Endothelial cell of umbilical vein (primary cell): ENCODE measurements around the gene CCNK. TPM values are rescaled to one million over a fixed set of nuclear protein-coding genes. Genes with fewer than 3 reads are reported as not detected.

Experiments used
- BruUV-seq: library from RNA; stranded (reverse); fragments of 400-500 nt; replicated peaks from 2 replicates; lab custom pipeline; 2021; lab: Mats Ljungman, UMichigan
- CTCF ChIA-PET: fragments of 300-600, 350-600 bp; sonication (Branson Sonifier 250); formaldehyde crosslinking; loops from one replicate; lab custom pipeline; 2021; ENCODE audit warnings: antibody characterized with exemption, inconsistent platforms; lab: Charles Lee
- POLR2A ChIA-PET: fragments of 300-600, 350-600 bp; sonication (Branson Sonifier 250); formaldehyde crosslinking; loops from one replicate; lab custom pipeline; 2021; ENCODE audit warnings: antibody characterized with exemption, inconsistent platforms; lab: Charles Lee
- DNase-seq: peaks from one replicate; pipeline ENCODE4 v3.0.0-alpha.2; 2011; ENCODE audit warnings: low read depth, low spot score
- FAIRE-seq: peaks from 2 replicates; lab custom pipeline; 2011; peaks lifted over from hg19 to GRCh38; lab: Jason Lieb, UNC
- H2AFZ ChIP-seq: 2 replicates; pipeline ENCODE4 v1.6.0; 2012; ENCODE audit warnings: low read depth, low read length, control low read depth, inconsistent platforms
- H3K27ac ChIP-seq: 2 replicates; pipeline ENCODE4 v1.5.1; 2011; ENCODE audit warnings: low read depth, mild to moderate bottlenecking, control low read depth, low read length, moderate library complexity; ENCODE audit not compliant: insufficient read depth
- H3K27me3 ChIP-seq, 2 experiments: 2 replicates each; pipeline versions ENCODE4 v1.6.0 to v1.6.1; 2011; ENCODE audit warnings: low read length in 2 of 2, mixed read lengths in 1 of 2; ENCODE audit not compliant: control insufficient read depth in 2 of 2, insufficient read depth in 2 of 2
- H3K36me3 ChIP-seq, 2 experiments: 2 replicates in 1 of 2; 3 replicates in 1 of 2; pipeline ENCODE4 v1.5.1; 2011; ENCODE audit warnings: low read length in 2 of 2, mild to moderate bottlenecking in 1 of 2, moderate library complexity in 1 of 2; ENCODE audit not compliant: control insufficient read depth in 2 of 2, insufficient read depth in 2 of 2; ENCODE audit errors: extremely low read depth in 1 of 2
- H3K4me1 ChIP-seq: 3 replicates; pipeline ENCODE4 v1.5.1; 2011; ENCODE audit warnings: mild to moderate bottlenecking, low read length; ENCODE audit not compliant: control insufficient read depth, insufficient read depth; ENCODE audit errors: extremely low read depth
- H3K4me2 ChIP-seq: 2 replicates; pipeline ENCODE4 v1.6.1; 2011; ENCODE audit warnings: low read length, control low read depth, mixed read lengths; ENCODE audit not compliant: insufficient read depth
- H3K4me3 ChIP-seq, 3 experiments: fragments of 200-600 bp in 1 of 3; sonication (generic), shearing (Covaris generic) in 1 of 3; replicated peaks in 1 of 3; 2 replicates each; pipeline ENCODE4 v1.5.1; 2011 to 2016; ENCODE audit warnings: control low read depth in 3 of 3, low read length in 3 of 3, mild to moderate bottlenecking in 2 of 3, inconsistent platforms in 1 of 3, low read depth in 1 of 3, moderate library complexity in 1 of 3; ENCODE audit not compliant: insufficient read depth in 1 of 3
- H3K79me2 ChIP-seq: 2 replicates; pipeline ENCODE4 v1.6.0; 2012; ENCODE audit warnings: low read length, inconsistent platforms; ENCODE audit not compliant: control insufficient read depth, insufficient read depth
- H3K9ac ChIP-seq: replicated peaks from 2 replicates; pipeline ENCODE3; 2011; ENCODE audit warnings: low read length, control low read depth; ENCODE audit not compliant: insufficient read depth; ENCODE audit errors: extremely low read depth
- H3K9me1 ChIP-seq: replicated peaks from 3 replicates; pipeline ENCODE4 v1.6.0; 2011; ENCODE audit warnings: mild to moderate bottlenecking, low read length; ENCODE audit not compliant: control insufficient read depth, insufficient read depth; ENCODE audit errors: extremely low read depth
- H3K9me3 ChIP-seq: replicated peaks from 2 replicates; pipeline ENCODE4 v1.5.1; 2012; ENCODE audit warnings: low read length, inconsistent platforms; ENCODE audit not compliant: control insufficient read depth, insufficient read depth
- H4K20me1 ChIP-seq: replicated peaks from 2 replicates; pipeline ENCODE3; 2011; ENCODE audit warnings: mild to moderate bottlenecking, low read length; ENCODE audit not compliant: control insufficient read depth, insufficient read depth; ENCODE audit errors: extremely low read depth
- CTCF ChIP-seq, 2 donors: IDR thresholded peaks; 1 replicate in 1 of 2; 2 replicates in 1 of 2; pipeline ENCODE4 v1.5.1; 2011; ENCODE audit warnings: low read length in 2 of 2, mild to moderate bottlenecking in 2 of 2, moderate library complexity in 2 of 2, control low read depth in 1 of 2, inconsistent platforms in 1 of 2, low read depth in 1 of 2; ENCODE audit not compliant: insufficient read depth in 1 of 2; ENCODE audit errors: extremely low read depth in 1 of 2
- EZH2 ChIP-seq: IDR thresholded peaks from 2 replicates; pipeline ENCODE4 v1.6.1; 2012; ENCODE audit warnings: borderline replicate concordance, low read depth, mild to moderate bottlenecking, moderate library complexity, low read length, inconsistent platforms; ENCODE audit not compliant: severe bottlenecking
- FOS ChIP-seq: IDR thresholded peaks from 2 replicates; pipeline ENCODE4 v1.6.1; 2011; ENCODE audit warnings: mild to moderate bottlenecking, low read length, moderate library complexity, borderline replicate concordance; ENCODE audit not compliant: insufficient read depth
- GATA2 ChIP-seq: IDR thresholded peaks from 2 replicates; pipeline ENCODE4 v1.7.0; 2011; ENCODE audit warnings: low read depth, mild to moderate bottlenecking, moderate library complexity, mixed read lengths, low read length; ENCODE audit not compliant: insufficient read length, insufficient read depth
- JUN ChIP-seq: IDR thresholded peaks from 2 replicates; pipeline ENCODE4 v1.6.1; 2011; ENCODE audit warnings: borderline replicate concordance, low read depth; ENCODE audit not compliant: insufficient read length, insufficient read depth
- MYC ChIP-seq: IDR thresholded peaks from one replicate; pipeline ENCODE4 v1.6.1; 2011; ENCODE audit warnings: mild to moderate bottlenecking, low read depth, low read length
- POLR2A ChIP-seq: IDR thresholded peaks from 2 replicates; pipeline ENCODE4 v1.6.1; 2012; ENCODE audit warnings: low read depth, mild to moderate bottlenecking, control low read depth, low read length
- POLR2AphosphoS5 ChIP-seq: IDR thresholded peaks from 2 replicates; pipeline ENCODE4 v1.6.1; 2012; ENCODE audit warnings: low read depth, mild to moderate bottlenecking, control low read depth, low read length, moderate library complexity; ENCODE audit not compliant: insufficient read depth
- dilution Hi-C: fragments of 300-500 bp; cut with MboI; formaldehyde crosslinking; loops from one replicate; pipeline ENCODE4 v1.15.0; 2019; ENCODE audit warnings: low sequenced_read_pairs; ENCODE audit not compliant: extremely low pct_ligation_motif_present
- intact Hi-C: fragments of 100-400 bp; cut with micrococcal nuclease; formaldehyde crosslinking; loops from one replicate; pipeline ENCODE4 v1.10.0; 2022
- polyA plus RNA-seq, 4 experiments: library from polyadenylated mRNA; depleted of rRNA in 3 of 4; stranded (reverse) in 3 of 4; unstranded in 1 of 4; fragments of >200 nt; gene quantifications; 2 replicates each; pipeline versions ENCODE4 v1.2.1 to v1.2.3, GENCODE V29; 2011 to 2012; ENCODE audit warnings: missing spikeins in 1 of 4
- total RNA-seq: library from RNA; stranded (reverse); gene quantifications from 2 replicates; pipeline ENCODE4 v1.2.3, GENCODE V29; 2021
- TF ChIP-seq, protein P1 (sequence below): IDR thresholded peaks from 2 replicates; pipeline ENCODE4 v1.6.1; 2011; ENCODE audit not compliant: insufficient read depth, insufficient read length

CCNK gene
- total and polyA plus RNA-seq, 2 donors (not counting 3 experiments of a cell fraction or from before 2014, with no cell fraction given), result 11.9 to 59.3 TPM

- TF ChIP-seq CTCF (IDR thresholded peaks at IDR 0.05; ENCODE audit: extremely low read depth in 1 of 2, insufficient read depth in 1 of 2, low read depth in 1 of 2, low read length in 2 of 2) (no peak), JUN (no peak), FOS (no peak), MYC (no peak), GATA2 (no peak), POLR2AphosphoS5 (no peak), EZH2 (no peak), POLR2A (no peak)
- TF ChIP-seq, protein P1, sequence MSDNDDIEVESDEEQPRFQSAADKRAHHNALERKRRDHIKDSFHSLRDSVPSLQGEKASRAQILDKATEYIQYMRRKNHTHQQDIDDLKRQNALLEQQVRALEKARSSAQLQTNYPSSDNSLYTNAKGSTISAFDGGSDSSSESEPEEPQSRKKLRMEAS, result no peak
- POLR2A ChIA-PET, result no interaction called here
- peaks cover 2% of the 10 kb centered on the region for H3K79me2 ChIP-seq
- FAIRE-seq (no peak), DNase-seq (no peak)
- dilution Hi-C loops (no loop called here), intact Hi-C loops (no loop called here)
- no peaks in the 10 kb centered on the region for H3K27me3 ChIP-seq
- no peak overlapping the region for H2AFZ ChIP-seq
- peaks cover 0 to 21% of the 10 kb centered on the region in 2 experiments for H3K36me3 ChIP-seq
- no peak overlapping the region for H3K27ac ChIP-seq
- BruUV-seq, result no TSS peak
- no peaks in the 10 kb centered on the region for H3K9me1 ChIP-seq
- no peaks in the 10 kb centered on the region for H3K9me3 ChIP-seq
- no peak overlapping the region for H3K4me3 ChIP-seq
- no peaks in the 10 kb centered on the region for H3K4me1 ChIP-seq
- no peak overlapping the region for H3K9ac ChIP-seq
- H4K20me1 ChIP-seq, result no peaks in the 10 kb centered on the region
- H3K4me2 ChIP-seq, result no peak overlapping the region
- CTCF ChIA-PET, result interaction anchor here (1.5 kb wide), 1 partner anchor 32 kb away, joined by 4 read pairs; no protein-coding TSS in a partner anchor
Measured at GRCh38 chr14:99447739-99448138, 33.5 kb upstream of the CCNK start.
